NCI-H774 (cell line): Measurements from ENCODE around the gene PHF2.

Experiments
- DNase-seq: peaks from one replicate; lab custom pipeline; 2025; lab: John Stamatoyannopoulos, UW

PHF2 gene

GRCh38 chr9:93576258-93577077 is at the start of gene PHF2:
Gene PHF2 (plus strand): TSS chr9:93576584. CDS start chr9:93576774, 190 bp downstream.
- DNase-seq: no peak

- no peak for DNase-seq
These were observed 45.0 kb upstream of the PHF2 start for GRCh38 chr9:93531374-93531773.

GRCh38 chr9:93532141-93532540 is 44.2 kb upstream of the PHF2 start:
- DNase-seq: no peak

GRCh38 chr9:93533863-93534262 is 42.5 kb upstream of the PHF2 start:
- no peak for DNase-seq

- DNase-seq: no peak
These were observed 40.2 kb upstream of the PHF2 start for GRCh38 chr9:93536167-93536566.

- DNase-seq: no peak
These were observed 39.5 kb upstream of the PHF2 start for GRCh38 chr9:93536874-93537273.

GRCh38 chr9:93540305-93540704 is 36.1 kb upstream of the PHF2 start:
- DNase-seq: no peak

- no peak for DNase-seq
These were observed 35.4 kb upstream of the PHF2 start for GRCh38 chr9:93541005-93541404.

GRCh38 chr9:93541581-93542349 is 34.6 kb upstream of the PHF2 start:
- no peak for DNase-seq

GRCh38 chr9:93543117-93543516 is 33.3 kb upstream of the PHF2 start:
- DNase-seq: no peak

- DNase-seq: no peak
These were observed 30.0 kb upstream of the PHF2 start for GRCh38 chr9:93546356-93546755.

- peak; percentile 30 for DNase-seq
These were observed 26.8 kb upstream of the PHF2 start for GRCh38 chr9:93549611-93550010.

GRCh38 chr9:93552923-93553322 is 23.5 kb upstream of the PHF2 start:
- DNase-seq: no peak

DNA sequence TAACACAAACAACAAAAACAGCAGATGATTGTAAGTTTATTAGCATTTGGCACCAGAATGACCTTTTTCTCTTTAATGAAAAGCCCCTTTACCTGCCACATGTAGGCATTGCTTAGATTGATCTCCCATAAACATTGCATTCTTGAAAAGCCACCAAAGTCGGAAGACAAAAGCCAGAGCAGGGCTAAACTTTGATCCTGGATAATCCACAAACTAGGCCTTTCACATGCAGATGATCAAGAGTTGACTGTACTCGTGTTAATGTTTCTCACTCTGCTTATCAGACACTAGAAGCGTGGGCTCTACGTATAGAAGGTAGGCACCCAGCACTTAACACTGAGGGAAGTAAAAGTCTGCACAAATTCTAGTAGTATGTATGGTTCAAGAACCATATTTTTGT is 21.0 kb upstream of the PHF2 start:
- no peak for DNase-seq

- DNase-seq: no peak
These were observed 18.8 kb upstream of the PHF2 start for GRCh38 chr9:93557366-93558137.

DNA sequence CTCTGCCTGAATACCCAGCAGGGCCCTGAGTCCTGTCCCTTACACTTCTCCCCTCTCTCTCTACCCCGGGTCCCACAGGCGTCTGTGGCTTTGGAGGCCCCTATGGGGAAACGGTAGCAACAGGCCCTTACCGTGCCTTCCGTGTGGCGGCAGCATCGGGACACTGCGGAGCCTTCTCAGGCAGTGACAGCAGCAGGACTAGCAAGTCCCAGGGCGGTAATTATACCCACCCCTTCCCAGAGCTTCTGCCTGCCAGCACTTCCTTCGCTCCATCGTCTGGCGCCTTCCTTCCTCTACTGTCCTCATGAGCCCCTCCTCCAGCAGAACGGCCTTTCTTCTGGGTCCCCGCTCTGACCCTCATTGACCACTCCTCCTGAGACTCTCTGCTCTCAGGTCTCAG is 17.9 kb upstream of the PHF2 start:
- DNase-seq: no peak

DNA sequence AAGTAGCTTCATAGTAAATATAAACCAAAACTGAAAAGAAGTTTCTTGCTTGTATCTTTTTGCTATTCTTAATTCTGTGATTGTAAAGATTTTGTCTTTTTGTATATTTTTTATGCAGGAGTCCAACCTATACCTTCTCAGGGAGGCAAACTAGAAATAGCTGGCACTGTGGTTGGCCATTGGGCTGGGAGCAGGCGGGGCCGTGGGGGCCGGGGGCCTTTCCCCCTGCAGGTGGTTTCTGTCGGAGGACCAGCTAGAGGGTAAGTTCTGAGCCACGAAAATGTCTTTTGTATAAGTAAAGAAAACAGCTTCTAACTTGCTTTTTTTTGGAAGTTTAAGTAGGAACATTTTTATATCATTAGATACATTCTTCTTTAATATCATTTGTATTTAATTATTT is 15.4 kb upstream of the PHF2 start:
- no peak for DNase-seq

DNA sequence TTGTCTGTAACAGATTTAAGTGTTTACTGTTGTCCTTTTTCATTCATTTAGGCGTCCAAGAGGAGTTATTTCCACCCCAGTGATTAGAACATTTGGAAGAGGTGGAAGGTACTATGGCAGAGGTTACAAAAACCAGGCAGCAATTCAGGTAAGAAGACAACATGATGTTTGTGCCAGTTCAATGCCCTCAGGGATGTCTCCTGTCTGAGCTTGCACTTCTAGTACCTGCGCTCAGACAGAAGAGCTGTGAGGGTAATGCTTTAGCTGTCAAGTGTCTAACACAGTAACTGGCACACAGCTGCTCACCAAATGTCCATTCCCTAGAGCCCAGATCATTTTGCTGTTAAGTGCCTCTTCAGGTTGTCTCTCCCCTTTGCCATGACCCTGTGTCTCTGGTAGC is 14.2 kb upstream of the PHF2 start:
- no peak for DNase-seq

DNA sequence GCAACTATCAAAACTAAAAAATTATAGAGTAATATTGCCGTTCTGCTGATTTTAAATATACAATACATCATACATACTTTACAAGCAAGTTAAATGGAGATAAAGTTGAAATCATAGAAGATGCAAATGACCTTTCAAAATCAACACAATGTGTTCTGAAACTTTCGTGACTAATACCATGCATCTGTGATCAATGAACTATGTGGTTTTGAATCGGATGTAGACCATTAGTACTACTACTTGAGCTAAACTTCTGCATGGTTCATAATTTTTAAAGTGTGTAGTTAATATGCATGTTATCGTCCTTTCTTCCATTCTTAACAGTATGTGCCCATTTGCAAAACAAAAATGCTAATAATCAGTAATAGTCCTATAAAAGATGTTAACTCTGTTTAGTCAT is 11.3 kb upstream of the PHF2 start:
- no peak for DNase-seq

GRCh38 chr9:93566408-93567270 is 9.7 kb upstream of the PHF2 start:
- DNase-seq: peak; percentile 96

DNA sequence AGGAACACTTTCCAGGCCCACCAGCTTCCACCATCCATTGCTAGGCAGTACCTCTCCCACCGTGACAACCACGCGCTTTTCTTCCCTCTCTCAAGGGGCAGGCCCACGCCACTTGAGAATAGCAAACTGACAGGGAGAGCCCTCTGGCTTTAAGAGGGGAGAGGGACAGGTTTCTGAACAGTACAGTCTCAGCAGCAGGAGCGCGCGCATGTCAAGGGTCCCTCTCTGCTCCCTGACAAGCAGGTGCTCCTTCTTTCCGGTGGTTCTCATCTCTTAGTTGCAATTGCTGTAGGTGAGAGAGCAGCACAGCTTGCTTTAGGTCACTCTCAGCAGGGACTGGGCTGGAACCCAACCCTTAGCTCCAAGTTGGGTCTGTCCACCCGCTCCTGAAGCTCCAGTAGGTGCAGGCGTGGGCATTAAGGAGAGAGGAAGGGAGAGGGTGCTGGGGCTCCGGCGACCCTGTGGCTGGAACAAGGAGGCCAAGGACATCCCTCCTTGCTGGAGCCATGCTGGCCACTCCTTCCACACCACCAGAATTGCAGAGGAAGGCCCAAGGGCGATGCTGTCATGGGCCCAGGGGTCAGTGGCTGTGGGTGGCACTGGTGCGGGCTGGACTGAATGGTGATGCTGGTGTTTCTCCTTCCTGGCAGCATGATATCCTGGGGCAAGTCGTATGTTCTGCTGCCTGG is 9.0 kb upstream of the PHF2 start:
- DNase-seq: no peak
